Cerebellar nuclear complex (tissue), 1 donor: ENCODE results near the gene CUEDC2.
A peak's percentile ranks its signal among the peaks of the same experiment; 100 is the strongest.

Experiments
- DNase-seq, 2 experiments: peaks; one replicate each; lab custom pipeline; 2025; lab: John Stamatoyannopoulos, UW

CUEDC2 gene

GRCh38 chr10:102424916-102425315 is 7.5 kb downstream of the CUEDC2 start:
- DNase-seq, result no peak

- no peak for DNase-seq
Observed at GRCh38 chr10:102424145-102424544, 8.2 kb downstream of the CUEDC2 start.

GRCh38 chr10:102423372-102423968 is 8.9 kb downstream of the CUEDC2 start:
- DNase-seq, result no peak

GRCh38 chr10:102422545-102423129 is 9.7 kb downstream of the CUEDC2 start:
- DNase-seq, result no peak

- DNase-seq, result no peak
Observed at GRCh38 chr10:102421757-102422512, 10.4 kb downstream of the CUEDC2 start.

GRCh38 chr10:102421507-102421756 is 10.9 kb downstream of the CUEDC2 start:
- no peak for DNase-seq

- peak; percentile 65 to 96 for DNase-seq
Observed at GRCh38 chr10:102420714-102421506, 11.5 kb downstream of the CUEDC2 start, which contains the start of gene FBXL15. Gene FBXL15 (plus strand): TSS chr10:102420836. CDS start chr10:102421130, 294 bp downstream.

GRCh38 chr10:102420181-102420713 is 12.1 kb downstream of the CUEDC2 start:
- no peak for DNase-seq

- DNase-seq, result peak in 1 of 2 experiments; percentile 31
Observed at GRCh38 chr10:102419269-102420180, 12.8 kb downstream of the CUEDC2 start.

- no peak for DNase-seq
Observed at GRCh38 chr10:102418622-102419268, 13.6 kb downstream of the CUEDC2 start, which contains the start of gene PSD. Gene PSD (minus strand): TSS chr10:102418785. CDS start chr10:102417038, 1,747 bp downstream.

- no peak for DNase-seq
Observed at GRCh38 chr10:102416695-102417094, 15.7 kb downstream of the CUEDC2 start.

- DNase-seq, result no peak
Observed at GRCh38 chr10:102416283-102416682, 16.1 kb downstream of the CUEDC2 start.

GRCh38 chr10:102414749-102415148 is 17.6 kb downstream of the CUEDC2 start:
- DNase-seq, result no peak

- DNase-seq, result no peak
Observed at GRCh38 chr10:102413806-102414561, 18.4 kb downstream of the CUEDC2 start.

- DNase-seq, result no peak
Observed at GRCh38 chr10:102413053-102413705, 19.2 kb downstream of the CUEDC2 start.

- DNase-seq, result no peak
Observed at GRCh38 chr10:102412293-102412692, 20.1 kb downstream of the CUEDC2 start.

- no peak for DNase-seq
Observed at GRCh38 chr10:102411341-102412255, 20.8 kb downstream of the CUEDC2 start.

- DNase-seq, result no peak
Observed at GRCh38 chr10:102410429-102411073, 21.8 kb downstream of the CUEDC2 start.
